T-helper 9 cell (primary cell): ENCODE results near the gene DCTN2.
"Not testable (repeated sequence)": the region's sequence is repeated elsewhere in the genome, so short reads cannot be mapped to it uniquely, and the experiment has no call there.

Experiments used
- DNase-seq: peaks from one replicate; pipeline ENCODE4 v3.0.0-alpha.2; 2020

DCTN2 gene

GRCh38 chr12:57576613-57577160 lies 29.7 kb upstream of the DCTN2 start:
- DNase-seq, result no peak

GRCh38 chr12:57575771-57576612 lies 29.0 kb upstream of the DCTN2 start:
- no peak for DNase-seq

GRCh38 chr12:57574795-57575194 lies 27.8 kb upstream of the DCTN2 start:
- no peak for DNase-seq

- no peak for DNase-seq
These were observed 25.2 kb upstream of the DCTN2 start for GRCh38 chr12:57571926-57572762.

GRCh38 chr12:57570438-57570837 lies 23.4 kb upstream of the DCTN2 start:
- not testable (repeated sequence) for DNase-seq

GRCh38 chr12:57569858-57570257 lies 22.9 kb upstream of the DCTN2 start:
- no peak for DNase-seq

GRCh38 chr12:57568838-57569237 lies 21.8 kb upstream of the DCTN2 start:
- no peak for DNase-seq

- DNase-seq, result no peak
These were observed 17.3 kb upstream of the DCTN2 start for GRCh38 chr12:57564178-57564740.

GRCh38 chr12:57563358-57563757 lies 16.4 kb upstream of the DCTN2 start:
- DNase-seq, result no peak

GRCh38 chr12:57561117-57561516 lies 14.1 kb upstream of the DCTN2 start:
- DNase-seq, result not testable (repeated sequence)

GRCh38 chr12:57560516-57560915 lies 13.5 kb upstream of the DCTN2 start:
- DNase-seq, result no peak

GRCh38 chr12:57558864-57559263 lies 11.9 kb upstream of the DCTN2 start:
- DNase-seq, result no peak

GRCh38 chr12:57554897-57555296 lies 7.9 kb upstream of the DCTN2 start:
- DNase-seq, result no peak

GRCh38 chr12:57554453-57554852 lies 7.5 kb upstream of the DCTN2 start:
- no peak for DNase-seq

GRCh38 chr12:57553343-57554202 lies 6.6 kb upstream of the DCTN2 start:
- DNase-seq, result no peak

GRCh38 chr12:57552835-57553313 lies 5.9 kb upstream of the DCTN2 start:
- DNase-seq, result no peak

GRCh38 chr12:57552306-57552651 lies 5.3 kb upstream of the DCTN2 start:
- no peak for DNase-seq

GRCh38 chr12:57551637-57552305 lies 4.8 kb upstream of the DCTN2 start:
- DNase-seq, result no peak

GRCh38 chr12:57550641-57551549 lies 3.9 kb upstream of the DCTN2 start:
- no peak for DNase-seq

GRCh38 chr12:57549909-57550640 lies 3.1 kb upstream of the DCTN2 start, which contains the start of gene KIF5A:
Gene KIF5A, plus strand, starts transcription at chr12:57550044. Its CDS starts 228 bp downstream, at chr12:57550272.
- peak; percentile 42 for DNase-seq
